GM21390 (cell line): ENCODE measurements around the gene SGMS2.

ENCODE experiments used
- ATAC-seq: cut with Tn5 transposase; IDR thresholded peaks from one replicate; pipeline ENCODE4 v1.9.1; 2021; ENCODE audit not compliant: unreplicated experiment

Gene SGMS2

DNA sequence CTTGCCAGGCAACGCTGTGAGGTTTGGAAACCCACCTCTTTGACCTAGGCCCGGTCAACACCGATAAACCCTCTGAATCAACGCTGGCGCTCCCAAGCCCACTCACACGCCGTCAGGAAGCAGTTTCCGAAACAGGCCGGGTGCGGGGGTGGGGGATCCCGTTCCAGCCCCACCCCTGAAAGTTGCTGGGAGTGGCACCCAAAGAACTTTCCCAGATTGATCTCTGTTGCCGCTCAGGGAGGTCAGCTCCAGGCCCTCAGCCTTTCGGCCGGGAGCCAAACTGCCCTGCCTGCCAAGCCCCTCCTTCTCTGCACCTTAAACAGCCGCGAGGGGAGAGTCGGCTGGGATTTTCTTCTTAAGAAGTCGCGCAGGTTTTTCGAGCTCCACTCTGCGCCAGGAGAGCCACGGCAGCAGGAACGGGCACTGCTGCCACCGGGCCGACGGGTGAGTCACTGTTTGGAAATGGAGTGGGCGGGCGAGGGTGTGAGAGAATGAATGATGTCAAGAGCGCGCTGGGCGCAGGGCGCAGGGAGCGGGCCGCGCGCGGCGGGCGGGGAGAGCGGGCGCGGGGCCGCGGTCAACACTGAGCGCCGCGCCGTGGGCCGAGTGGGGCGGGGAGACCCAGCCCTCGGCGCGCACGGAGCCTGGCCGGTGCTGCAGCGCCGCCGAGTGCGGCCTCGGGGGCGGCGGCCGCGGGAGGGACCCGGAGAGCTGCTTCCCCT, at the start of gene SGMS2:
Gene SGMS2, plus strand, starts transcription at position 583 of the 722 bp plus-strand sequence. CDS start 70,622 bp downstream, outside the sequence.
- ATAC-seq: peak; percentile 57

DNA sequence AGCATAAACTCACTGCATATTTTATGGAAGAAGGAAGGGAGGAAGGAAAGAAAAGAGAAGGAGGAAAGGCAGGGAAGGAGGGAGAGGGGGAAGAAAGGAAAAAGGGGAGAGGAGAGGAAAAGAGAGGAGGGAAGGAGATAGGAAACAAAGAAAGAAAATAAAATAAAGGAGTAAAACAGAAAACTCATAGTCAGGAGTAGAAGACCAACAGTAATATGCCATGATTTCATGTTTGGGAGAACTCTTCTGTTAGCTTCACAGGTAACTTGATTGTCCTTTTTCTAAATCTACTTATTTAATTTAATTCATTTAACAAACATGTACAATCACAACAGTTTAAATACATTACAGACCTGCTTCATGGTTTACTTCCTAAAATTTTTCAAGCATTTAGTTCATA, 46.8 kb upstream of the SGMS2 start:
- ATAC-seq: no peak

DNA sequence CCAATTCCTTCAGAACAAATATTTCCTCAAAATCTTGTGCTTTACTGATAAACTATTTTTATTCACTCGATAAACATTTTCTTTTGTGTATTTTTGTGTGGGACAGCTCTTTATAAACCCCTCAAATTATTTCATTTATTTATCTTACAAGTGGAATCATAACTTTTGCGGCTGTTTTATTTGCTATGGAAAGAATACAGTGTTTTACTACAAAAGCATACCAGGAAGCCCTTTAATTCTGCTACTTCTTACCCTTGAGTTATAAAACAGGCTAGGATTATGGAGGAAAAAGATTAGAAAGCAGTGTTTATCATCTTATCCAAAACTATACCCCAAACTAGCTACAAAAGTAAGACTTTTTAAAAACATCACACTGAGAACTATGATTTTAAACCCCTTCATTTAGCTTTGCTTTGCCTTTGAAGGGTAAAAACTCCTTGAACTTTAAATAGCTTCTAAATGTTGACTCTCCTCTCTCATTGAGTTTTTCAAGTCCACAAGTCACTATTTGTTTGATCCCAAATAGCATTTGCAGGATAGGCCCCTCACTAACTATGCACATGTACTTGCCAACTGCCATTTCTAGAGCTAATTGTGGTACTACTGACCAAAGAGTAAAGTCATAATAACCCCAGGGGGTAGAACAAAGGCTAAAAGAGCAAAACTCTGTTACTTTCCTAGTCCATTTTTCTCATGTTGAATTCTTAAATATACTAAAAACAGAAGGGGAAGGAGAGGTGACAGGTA, 45.8 kb upstream of the SGMS2 start:
- no peak for ATAC-seq

DNA sequence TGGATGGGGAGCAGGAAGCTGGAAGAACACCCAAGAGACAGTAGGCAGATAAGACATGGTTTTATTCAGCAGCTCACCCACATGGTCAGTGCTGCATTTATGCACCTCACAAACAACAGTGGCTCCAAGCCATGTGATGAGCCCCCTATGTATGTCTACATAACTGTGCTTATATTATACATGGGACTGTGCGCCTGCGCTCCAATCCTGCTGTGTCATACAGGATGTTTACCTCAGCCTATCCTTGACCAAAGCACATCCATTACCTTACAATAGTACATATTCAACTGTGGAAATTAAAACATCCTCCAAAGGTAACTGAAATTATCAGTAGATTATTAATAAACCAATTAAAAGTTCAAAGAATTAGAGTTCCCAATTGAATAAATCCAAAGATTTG, 44.1 kb upstream of the SGMS2 start:
- no peak for ATAC-seq

DNA sequence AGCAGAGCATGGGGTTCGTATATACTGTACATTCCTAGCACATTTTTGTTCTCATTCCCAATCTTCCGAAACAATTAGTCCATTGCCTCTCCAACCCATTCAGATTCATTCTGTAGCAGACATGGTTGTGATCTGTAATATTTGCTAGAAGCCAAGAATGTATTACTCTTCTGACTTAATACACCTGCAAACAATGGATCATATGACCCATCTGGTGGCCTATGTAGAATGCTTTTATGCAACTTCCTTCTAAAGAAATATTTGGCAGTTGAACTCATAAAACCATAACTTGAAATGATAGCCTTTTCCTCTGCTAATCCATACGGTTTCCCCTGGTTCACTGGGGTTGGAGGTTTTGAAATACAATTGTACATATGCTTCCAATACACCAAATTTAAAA, 32.8 kb upstream of the SGMS2 start:
- ATAC-seq: no peak

DNA sequence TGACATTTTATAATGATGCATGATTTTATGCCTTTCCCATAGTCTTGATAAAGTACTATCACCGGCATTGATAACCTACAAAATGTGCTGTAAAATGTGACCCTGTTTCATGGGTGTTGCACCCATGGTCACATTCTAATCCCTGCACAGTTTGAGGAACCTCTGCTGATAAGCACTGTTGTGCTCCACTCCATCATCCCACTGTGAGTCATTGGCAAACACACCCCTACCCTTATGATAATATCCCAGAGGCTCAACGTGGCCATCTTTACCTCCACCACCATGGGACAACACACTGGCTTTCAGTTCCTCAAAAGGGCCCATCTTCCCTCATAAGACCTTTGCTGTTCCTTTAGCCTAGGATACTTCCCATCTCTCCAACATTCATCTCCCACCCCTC, 32.0 kb upstream of the SGMS2 start:
- ATAC-seq: no peak

DNA sequence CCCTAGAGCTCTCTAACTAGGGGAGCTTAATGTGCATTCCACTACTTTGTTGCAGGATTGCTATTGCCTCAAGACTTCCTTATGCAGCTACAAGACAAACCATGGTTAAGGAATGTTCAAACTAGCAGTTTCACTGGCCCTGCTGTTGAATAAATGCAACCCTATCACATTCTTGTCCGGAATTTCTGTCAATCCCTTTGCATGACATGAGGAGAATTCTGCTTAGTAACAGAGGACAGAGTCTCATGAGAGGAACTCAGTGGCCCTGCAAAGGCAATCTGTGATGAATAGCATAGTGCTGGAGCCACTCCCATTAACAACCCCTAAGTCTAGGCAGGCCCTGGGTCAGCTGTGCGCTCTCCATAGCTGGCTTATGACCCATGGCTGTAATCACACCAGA, 30.7 kb upstream of the SGMS2 start:
- no peak for ATAC-seq

DNA sequence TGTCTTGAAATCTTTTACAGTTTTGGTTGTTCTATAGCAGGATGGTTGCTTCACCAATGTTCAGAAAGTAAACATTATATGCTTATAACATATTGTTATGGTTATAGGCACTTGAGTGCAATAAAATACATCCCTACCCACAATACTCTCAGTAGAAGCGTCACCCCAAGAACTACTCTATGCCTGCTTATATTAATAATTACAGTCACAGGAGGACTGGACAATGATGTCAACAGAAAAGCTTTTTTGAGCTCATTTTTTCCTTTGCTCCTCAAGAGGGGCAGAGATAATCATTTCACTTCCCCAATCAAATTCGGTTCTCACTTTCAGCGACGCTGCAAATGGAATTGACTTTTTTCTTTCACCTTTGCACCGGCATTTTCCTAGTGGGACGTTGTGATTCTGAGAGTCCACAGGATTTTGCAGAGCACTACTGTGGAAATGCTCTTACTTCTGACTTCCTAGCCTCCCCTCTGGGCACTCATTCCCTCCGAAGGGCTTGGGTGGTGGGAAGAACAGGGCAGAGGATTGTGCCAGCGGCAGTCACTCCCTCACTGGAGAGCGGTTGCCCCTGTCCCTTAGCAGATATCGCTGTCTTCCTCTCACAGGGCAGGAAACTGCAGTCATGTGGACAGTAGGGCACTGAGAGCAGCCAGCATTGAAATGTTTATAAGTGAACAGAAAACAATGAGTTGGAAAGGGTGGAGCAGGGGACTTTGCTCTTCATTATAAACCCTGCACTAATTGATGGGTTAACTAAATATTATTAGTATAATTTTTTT, 24.9 kb upstream of the SGMS2 start:
- ATAC-seq: no peak

DNA sequence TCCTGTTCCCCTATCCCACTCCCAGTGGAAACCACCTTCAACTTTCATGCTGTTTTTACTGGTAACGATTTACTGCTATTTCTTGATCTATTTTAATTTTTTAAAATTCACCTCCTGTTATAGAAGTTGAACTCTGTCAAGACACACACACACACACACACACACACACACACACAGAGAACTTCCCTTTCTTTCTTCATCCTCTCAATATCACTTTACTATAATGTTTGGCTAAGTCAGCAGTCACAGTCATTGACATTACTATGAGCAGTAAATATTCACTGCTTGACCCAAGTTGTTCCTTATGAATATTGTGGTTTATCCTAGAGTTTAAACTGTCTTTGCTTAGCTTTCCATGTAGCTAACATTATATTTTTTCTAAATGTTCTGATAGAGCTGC, 24.0 kb upstream of the SGMS2 start:
- ATAC-seq: no peak

DNA sequence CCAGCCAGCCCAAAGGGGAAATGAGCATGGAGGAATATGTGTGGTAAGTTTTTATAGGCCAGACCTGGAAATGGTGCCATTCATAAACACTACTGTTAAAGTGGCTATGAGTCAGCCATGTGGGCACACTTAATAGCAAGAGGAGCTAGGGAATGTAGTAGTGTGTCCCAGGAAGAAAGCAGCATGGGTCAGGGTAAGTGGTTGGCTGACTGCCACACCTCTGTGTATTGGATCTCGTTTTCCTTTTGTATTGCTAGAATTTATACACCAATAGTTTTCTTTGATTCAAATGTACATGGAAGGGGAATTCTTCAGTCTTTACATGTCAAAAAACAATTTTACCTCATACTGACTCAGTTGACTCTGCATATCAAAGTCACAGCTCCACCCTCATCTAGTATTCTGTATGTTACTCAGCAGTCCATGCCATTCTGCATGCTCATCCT, 22.9 kb upstream of the SGMS2 start:
- ATAC-seq: no peak

DNA sequence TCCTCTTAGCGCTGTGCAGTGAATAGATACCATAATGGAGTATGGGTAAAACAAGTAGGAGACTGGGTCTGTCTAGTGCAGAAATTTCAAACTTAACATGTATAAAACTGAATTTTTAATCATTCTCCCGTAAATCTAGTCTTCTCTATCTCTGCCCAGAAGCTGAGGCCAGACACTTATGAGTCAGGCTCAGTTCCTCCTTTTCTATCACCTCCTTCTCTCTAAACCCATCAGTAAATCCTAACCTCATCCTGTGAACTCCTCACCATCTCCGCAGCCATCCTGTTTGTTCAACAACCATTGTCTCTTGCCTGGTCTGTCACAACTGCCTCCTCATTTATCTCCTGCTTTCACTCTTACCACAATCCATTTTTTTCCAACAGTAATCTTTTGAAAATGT, 19.8 kb upstream of the SGMS2 start:
- ATAC-seq: no peak

DNA sequence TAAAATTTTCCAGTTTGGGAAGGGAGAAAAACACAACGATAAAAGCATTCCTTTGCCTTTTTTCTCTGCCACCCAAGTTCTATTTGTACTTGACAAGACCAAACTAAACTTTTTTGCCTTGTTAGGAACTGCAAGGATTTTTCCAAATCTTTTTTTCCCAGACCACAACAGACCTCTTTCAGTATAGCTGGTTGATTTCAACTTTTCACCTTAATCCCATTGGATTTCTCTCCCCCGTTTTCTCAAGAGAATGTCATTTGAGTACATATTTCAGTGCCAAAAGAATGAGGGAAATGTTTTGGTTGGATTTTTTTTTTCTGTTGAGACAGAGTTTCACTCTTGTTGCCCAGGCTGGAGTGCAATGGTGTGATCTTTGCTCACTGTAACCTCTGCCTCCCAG, 18.5 kb upstream of the SGMS2 start:
- ATAC-seq: no peak

DNA sequence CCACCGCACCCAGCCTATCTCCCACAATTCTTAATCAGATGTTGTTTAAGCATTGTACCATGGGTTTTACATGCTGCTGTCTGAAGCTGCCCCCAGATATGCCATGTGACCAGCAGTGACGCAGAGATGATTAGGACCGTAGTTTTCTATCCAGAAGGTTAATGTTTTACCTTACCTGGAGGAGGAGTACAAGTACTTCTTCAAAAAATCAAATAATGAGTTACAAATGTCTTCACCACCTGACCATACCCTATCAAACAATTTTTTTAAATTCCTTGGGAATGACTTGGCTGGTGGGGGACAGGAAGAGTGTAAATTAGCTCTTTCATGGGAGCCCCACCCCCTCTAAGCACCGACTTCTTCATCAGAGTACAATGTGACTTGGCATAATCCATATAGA, 16.2 kb upstream of the SGMS2 start:
- ATAC-seq: no peak

DNA sequence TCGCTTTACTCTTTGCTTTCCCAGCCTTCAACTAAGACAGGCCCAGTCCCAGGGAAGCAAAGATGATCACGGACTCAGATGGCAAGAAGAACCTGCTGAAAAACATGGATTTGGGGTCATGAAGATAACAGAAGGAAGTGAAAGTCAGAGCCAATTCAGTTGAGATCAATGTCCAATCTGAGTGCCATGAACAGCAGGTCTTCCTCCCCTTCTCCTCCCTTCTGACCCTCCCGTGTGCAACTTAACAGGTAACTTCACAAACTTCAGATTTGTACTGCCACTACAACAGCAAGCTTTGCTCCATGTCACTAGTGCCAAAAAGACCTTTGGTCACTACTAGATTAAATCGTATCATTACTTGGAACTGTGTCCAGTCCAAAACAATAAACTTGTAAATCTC, 15.5 kb upstream of the SGMS2 start:
- ATAC-seq: no peak

DNA sequence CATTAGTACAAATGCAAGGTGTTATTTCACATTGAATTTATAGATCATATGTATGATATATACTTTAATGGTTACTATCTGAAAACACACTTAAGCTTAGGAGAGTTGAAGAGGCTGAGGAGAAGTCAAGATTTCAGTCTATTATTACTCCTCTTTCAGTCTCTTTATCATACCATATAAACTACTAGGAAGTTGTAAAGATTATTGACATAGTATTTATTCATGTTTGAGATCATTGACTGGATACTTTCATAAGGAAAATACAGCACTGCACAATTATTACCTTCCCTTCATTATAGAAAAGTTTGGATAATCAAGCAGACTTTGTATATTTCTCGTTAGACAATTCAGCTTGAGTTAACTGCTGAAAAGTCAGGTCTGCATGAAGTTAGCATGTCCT, 10.0 kb upstream of the SGMS2 start:
- no peak for ATAC-seq

DNA sequence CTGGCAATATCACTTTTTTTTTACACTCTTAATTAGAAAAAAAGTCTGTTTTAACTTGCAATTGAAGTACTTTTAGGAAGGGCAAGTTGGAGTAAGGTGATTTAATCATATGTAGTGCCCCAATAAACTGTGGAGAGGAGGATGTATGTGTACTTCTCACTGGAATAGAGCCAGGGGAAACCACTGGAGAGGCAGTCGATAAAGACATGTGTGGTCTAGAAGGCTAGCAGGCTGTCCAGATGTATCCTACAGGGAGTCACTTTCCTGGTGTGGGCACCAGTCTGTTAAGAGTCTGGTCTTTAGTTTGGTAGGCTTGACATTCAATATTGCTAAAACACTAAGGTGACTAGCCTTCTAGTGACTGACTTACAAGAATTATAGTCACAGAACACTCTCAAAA, 9.6 kb upstream of the SGMS2 start:
- ATAC-seq: no peak

DNA sequence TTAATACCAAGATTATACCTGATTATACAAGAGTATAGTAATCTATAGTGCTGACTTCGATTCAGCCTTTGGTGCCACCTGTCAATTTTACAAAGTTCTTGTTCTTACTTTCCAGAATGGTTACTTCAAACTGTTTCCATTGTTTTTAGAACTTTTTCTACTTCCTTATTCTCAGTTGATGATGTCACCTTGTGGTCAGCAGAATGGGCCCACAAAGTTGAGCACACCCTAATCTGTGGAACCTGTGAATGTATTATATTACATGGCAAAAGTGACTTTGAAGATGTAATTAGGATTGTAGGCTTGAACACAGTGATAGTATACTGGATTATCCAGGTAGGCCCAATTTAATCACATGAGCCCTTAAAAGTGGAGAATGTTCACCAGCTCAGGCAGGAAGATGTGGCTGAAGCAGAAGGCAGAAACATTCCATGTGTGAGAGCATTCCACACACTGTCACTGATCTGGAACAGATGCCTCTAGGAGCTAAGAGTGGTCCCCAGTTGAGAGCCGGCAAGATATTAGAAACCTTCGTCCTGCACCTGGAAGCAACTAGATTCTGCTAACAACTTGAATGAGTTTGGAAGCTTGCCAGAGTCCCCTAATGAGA, 6.3 kb upstream of the SGMS2 start:
- ATAC-seq: no peak

DNA sequence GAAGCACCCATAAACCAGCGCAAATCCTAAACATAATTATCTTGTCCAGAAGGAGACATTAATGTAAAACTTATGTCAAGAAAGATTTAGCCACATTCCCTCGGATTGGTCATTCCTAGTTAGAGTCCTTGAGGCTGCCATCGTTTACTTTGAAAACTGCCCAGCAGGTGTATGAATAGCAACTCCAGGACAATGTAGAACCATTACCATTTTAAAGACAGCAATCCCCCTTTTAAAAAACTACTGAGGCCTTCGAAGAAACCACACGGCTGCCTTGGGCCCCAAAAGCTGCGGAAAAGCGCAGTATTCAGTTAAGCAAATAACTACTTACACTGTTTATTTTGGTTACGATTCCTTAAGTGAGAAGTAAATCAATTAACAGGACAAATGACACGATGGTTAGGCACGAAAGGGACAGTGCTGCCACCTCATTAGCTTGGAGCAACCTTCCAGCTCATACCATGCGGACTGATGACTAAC, 822 bp upstream of the SGMS2 start:
- no peak for ATAC-seq

DNA sequence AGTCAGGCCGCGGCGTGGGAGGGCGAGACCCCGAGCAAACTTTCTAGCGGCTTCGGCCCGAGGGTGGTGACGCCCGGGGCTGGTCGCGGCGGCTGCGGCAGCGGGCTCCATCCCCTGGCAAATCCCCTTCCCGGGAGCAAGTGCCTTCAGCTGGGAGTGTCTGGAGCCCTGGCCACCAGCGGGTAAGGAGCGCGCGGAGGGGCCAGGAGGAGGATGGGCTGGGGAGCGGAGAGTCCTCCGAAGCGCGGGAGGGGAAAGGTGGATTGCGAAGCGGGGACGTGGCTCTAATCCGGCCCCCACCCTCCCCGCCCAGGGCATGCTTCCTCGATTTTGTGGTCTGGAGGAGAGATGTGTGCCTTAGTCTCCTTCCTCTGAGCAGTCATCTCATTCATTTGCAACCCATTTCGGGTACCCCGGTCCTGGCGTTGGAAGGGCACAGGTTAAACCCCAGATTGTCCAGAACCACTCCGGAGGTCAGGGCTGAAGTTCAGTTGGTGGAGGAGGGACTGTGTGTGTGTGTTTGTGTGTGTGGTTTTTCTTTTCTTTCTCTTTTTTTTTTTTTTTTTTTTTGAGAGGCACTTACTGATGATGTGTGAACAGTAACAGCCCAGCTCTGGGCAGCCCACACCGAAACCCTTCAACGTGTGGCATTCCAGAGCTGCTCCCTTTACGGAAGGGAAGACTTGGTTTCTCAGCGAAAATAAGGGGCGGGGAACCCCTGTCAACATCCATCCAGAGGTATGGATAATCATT, 516 bp downstream of the SGMS2 start:
- ATAC-seq: peak; percentile 52

DNA sequence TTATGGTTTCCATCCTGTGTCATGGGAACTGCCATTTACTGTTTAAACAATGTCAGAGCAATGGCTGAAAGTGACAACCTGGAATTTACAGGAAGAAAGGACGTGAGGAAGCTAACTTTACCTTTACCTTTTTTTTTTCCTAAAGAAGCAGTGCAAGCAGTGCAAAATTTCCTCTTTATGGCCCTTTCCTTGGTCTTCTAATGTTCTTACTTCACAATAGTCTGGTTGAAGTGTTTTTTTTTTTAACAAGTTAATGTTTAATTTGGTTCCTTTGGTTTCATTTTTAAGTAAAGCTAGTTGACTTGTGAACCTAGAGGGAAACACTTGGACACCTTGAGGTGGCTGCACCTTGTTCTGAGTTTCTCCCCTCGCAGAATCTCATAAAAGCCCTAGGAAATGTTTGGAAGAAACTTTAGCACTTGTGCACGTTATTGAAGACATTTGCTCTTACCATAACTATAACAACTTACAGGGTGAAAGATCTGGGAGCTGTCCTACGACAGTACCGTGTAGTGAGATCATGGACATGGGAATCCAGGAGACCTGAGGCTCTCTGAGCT, 1.8 kb downstream of the SGMS2 start:
- no peak for ATAC-seq
